Retinal pigment epithelial cell (primary cell): ENCODE data around the gene USP36.

Source experiments
- DNase-seq: peaks from one replicate; pipeline ENCODE4 v3.0.0-alpha.2; 2010; ENCODE audit warnings: low read depth
- H3K4me3 ChIP-seq: 2 replicates; pipeline ENCODE4 v1.5.1; 2011; ENCODE audit warnings: mild to moderate bottlenecking, low read length, control low read depth, moderate library complexity
- CTCF ChIP-seq: conservative IDR thresholded peaks from 2 replicates; pipeline ENCODE4 v1.5.1; 2011; ENCODE audit warnings: low read depth, low read length, control low read depth, inconsistent platforms

USP36 gene

DNA sequence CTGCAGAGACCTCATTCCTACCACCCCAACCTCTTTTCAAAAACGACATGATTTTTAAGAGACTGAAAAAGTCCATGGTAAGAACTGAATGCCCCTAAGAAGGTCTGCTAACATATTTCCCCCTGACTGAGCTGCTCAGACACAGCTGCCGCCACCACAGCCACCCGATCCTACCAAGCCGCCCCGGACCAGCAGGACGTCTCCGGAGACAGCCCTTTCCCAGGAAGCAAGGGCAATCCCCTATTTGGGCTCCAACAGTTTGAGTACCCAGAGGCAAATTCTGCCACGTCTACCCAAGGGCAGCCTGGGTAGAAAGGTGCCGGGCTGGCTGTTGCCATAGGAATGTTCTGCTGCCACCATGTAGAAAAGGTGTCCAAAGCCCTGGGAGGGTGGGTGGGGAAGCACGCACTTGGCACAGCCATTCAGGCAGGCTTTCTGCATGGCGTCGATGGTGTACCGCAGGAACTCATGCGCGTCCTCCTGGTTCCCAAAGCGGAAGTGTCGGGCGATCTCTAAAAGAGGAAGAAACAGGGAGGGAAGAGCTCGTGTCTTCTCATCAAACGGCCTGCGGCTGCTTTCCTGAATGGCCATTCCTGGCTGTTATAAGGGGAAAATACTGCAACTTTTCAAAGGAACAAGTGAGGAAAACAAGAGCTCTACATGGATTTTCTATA lies 13.6 kb downstream of the USP36 start:
- DNase-seq = no peak
- TF ChIP-seq CTCF = no peak
- no peak overlapping the region for H3K4me3 ChIP-seq

DNA sequence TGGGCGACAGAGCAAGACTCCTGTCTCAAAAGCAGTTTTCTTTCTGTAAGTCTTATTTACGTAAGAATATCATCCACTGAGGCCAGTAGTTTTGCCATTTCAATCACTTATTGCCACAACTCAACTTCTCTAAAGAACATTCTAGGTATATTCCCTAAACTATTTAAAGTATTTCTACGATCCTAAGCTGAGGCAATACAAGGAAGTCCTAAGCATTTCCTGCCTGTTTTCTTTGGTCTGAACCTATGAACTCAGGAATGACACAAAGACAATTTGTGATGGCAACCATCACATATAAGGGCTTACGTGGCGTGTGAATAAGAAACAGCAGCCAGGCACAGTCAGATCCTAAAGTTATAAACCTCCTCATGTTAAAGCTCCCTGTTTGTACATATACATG lies 14.2 kb downstream of the USP36 start:
- DNase-seq = no peak
- TF ChIP-seq CTCF = no peak
- no peak overlapping the region for H3K4me3 ChIP-seq

- no peak for TF ChIP-seq CTCF
- DNase-seq = no peak
- H3K4me3 ChIP-seq = no peak overlapping the region
These were observed 14.9 kb downstream of the USP36 start for GRCh38 chr17:78825696-78826095.

- H3K4me3 ChIP-seq = no peak overlapping the region
- TF ChIP-seq CTCF = no peak
- no peak for DNase-seq
These were observed 16.4 kb downstream of the USP36 start for GRCh38 chr17:78824240-78824639.

- DNase-seq = no peak
- peak; percentile 3 for TF ChIP-seq CTCF
- no peak overlapping the region for H3K4me3 ChIP-seq
These were observed 17.1 kb downstream of the USP36 start for GRCh38 chr17:78823282-78824046.

DNA sequence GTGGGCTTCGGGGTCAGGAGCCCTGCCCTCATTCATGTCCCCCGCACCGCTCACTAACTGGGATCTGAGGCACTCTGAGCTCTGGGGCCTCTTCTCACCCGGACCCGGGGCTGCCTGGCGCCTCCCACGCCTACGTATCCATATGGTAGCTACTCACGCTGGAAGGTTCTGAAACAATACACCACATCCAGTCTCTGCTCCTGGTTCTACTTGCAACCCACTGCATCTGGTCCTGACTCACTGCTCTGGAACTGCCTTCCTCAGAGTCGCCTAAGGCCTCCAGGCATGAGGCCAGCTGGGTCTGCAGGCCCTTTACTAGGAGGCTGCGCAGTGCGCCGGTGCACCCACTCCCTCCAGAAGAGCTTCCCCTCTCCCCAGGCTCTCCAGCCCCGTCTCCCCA lies 18.1 kb downstream of the USP36 start:
- no peak for TF ChIP-seq CTCF
- DNase-seq = no peak
- no peak overlapping the region for H3K4me3 ChIP-seq

DNA sequence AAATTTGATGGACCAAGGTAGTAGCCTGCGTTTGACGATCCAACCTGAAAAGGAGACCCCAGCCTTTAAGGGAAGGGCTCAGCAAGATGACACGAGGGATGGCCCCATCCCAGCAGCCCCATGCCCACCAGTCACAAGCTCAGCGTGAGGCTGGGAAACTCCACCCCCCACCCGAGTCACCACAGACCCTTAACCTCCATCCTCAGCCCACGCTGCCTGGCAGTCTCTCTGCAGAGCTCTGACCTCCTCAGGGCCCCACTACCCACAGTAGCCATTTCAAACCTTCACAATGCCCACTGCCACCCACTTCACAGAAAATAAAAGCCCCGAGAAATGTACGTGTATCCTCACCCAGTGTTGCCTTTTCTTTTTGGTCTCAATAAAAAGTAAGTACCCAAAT lies 18.7 kb downstream of the USP36 start:
- no peak for DNase-seq
- TF ChIP-seq CTCF = no peak
- H3K4me3 ChIP-seq = no peak overlapping the region
